Fibroblast of skin of abdomen (primary cell): ENCODE measurements around the gene MAEA.
"Not testable (repeated sequence)": the region's sequence is repeated elsewhere in the genome, so short reads cannot be mapped to it uniquely, and the experiment has no call there.

Source experiments
- DNase-seq: peaks from one replicate; pipeline ENCODE4 v3.0.0-alpha.2; 2013

MAEA gene

DNA sequence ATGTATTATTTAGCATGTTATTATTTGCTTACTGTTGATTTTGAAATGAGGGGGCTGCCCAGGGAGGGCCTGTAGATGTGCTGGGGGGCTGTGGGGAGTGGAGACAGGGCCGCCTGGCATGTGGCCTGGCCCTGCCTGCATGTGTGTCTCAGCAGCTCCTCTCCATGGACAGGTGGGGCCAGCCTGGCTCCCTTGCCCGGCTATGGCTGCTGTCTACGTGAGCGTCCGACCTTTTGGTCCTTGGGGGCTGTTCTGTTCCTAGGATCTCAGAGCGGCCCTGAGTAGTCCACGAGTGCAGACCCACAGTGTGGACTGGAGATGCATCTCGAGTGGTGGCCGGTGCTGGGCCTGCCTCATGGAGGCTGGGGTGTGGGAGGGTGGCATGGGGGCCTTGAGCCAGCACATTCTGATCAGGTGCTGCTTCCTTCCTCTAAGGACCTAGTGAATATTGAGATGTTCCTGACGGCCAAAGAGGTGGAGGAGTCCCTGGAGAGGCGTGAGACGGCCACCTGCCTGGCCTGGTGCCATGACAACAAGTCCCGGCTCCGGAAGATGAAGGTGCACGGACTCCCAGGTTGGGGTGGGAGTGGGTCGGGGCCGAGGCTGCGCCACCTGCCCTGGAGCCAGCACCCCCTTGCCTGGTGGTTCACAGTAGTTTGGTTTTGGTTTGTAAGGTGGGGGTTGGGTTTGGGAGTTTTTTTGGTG lies 32.4 kb downstream of the MAEA start:
- no peak for DNase-seq

DNA sequence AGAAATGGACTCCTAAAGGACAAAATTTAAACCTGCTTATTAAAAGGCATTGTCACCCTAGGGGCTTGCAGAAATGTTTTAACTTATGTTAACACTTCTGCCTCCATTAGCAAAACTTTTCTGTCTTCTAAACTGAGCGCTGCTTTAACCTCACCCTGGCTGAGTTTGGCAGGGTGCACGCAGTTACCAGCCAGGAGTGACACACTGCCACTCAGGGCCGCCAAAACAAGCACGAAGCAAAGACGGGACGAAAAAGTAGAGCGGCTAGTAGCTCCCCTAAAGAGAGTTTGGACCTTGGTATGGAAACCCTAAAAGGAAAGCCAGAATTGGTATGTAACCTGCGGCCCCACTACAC lies 33.6 kb downstream of the MAEA start:
- DNase-seq, result no peak

DNA sequence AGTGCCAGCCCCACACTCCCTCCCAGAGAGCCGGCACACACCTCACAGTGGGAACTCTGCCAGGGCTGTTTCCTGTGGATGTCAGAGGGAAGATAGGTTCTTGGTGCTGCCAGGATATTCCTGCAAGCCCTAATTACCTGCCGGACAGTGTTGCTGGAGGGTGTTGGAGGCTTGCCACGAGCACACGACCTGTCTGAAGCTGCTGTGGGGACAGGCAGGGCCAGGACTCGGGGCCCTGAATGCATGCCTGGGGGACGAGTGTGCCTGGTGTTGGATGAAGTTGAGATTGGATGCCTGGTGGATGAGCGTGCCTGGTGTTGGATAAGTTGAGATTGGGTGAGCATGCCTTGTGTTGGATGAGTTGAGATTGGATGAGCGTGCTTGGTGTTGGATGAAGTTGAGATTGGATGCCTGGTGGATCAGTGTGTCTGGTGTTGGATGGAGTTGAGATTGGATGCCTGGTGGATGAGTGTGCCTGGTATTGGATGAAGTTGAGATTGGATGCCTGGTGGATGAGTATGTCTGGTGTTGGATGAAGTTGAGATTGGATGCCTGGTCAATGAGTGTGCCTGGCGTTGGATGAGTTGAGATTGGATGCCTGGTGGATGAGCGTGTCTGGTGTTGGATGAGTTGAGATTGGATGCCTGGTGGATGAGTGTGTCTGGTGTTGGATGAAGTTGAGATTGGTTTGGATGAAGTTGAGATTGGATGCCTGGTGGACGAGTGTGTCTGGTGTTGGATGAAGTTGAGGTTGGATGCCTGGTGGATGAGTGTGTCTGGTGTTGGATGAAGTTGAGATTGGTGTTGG lies 34.1 kb downstream of the MAEA start:
- peak; percentile 80 for DNase-seq

DNA sequence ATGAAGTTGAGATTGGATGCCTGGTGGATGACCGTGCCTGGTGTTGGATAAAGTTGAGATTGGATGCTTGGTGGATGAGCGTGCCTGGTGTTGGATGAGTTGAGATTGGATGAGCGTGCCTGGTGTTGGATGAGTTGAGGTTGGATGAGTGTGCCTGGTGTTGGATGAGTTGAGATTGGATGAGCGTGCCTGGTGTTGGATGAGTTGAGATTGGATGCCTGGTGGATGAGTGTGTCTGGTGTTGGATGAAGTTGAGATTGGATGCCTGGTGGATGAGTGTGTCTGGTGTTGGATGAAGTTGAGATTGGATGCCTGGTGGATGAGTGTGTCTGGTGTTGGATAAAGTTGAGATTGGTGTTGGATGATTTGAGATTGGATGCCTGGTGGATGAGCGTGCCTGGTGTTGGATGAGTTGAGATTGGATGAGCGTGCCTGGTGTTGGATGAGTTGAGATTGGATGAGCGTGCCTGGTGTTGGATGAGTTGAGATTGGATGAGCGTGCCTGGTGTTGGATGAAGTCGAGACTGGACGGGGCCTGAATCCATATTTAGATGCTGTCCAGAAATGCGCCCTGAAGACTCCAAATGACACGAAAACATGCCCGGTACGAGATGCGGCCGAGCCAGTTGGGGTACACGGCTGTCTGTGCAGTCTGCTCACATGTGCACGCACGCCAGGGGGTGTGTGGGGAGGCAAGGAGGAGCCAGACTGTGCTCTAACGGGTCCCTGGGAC lies 34.9 kb downstream of the MAEA start:
- DNase-seq, result peak; percentile 27

DNA sequence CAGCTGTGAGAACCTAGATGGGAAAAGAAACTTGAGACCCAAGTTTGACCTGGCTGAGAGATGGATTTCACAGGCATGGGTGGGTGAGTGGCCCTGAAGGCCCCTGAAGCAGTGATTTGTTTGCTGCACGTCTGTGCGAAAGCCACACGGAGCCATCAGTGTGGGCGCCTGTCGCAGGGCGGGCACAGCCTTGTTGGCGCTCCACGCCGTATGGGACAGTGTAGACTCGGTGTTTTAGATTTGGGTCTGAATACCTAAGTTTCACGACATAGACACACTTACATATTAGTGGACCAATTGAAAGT lies 35.4 kb downstream of the MAEA start:
- no peak for DNase-seq

DNA sequence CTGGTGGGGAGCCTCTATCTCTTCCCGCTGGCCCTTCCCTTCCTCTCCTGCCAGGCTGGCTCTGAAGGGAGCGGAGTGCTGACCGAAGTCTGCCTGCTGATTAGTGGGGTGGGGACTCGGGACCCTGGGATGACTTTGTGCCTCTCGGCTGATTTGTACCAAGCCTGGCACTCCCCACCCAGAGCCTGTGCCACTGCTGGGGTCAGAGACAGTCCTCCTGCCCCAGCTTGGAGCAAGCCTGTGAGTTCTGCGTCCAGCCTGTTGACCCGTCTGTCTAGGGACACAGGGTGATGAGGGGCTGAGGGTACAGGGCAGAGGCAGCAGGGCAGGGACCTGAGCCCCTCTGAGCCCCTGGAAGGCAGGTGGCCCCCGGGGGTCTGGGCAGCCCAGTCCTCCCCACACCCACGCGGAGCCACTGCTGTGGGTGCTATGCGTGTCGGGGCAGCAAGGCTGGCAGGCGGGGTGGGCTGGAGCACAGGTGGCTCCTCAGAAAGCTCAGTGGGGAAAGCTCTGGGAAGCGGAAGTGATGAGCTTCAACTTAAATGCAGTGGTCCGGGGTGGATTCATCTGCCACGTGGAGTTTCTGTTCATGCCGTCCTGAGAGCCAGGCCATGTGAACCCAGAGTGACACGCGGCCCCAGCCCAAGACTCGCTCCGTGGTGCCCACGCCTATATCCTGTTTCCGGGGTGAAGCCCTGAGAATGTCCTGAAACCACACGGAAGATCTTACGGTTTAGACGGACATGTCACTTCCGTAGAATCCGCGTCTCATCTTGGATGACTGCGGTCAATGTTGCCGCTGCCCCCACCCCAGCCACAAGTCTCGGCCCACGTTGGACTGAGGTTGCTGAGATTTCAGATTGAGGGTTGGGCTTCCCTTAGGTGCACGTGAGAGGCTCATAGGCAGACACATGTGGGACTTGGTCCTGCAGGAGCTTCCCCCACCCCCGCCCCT lies 36.3 kb downstream of the MAEA start:
- no peak for DNase-seq

DNA sequence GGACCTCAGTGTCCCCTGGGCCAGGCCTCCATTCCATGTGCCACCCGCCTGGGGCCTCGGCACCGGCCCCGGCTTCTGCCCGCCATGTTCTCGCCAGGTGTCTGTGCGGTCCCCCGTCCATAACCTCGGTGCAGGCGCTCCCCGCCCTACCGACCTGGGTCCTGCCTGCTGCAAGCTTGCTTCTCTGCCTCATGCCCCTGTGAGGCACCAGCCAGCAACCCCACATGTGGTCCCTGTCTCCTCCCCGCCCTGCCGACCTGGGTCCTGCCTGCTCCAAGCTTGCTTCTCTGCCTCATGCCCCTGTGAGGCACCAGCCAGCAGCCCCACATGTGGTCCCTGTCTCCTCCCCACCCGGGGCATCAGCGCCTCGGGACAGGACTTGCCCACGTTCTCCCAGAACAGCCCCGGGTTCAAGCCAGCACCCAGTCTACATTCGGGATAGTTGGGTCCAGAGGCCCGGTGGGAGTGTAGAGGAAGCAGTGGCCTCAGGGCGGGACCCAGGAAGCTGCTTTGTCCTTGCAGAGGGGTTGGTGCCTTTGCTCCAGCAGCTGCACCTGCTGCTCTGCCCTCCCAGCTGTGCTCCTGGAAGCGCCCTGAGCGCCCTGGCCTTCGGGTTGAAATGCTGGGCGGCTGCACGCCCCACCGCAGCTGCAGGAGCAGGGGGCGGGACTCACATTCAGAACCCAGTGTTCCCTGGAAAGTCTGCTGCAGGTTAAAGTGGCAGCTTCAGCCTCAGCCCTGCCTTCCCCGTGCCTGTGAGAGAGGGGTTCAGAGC lies 37.2 kb downstream of the MAEA start:
- no peak for DNase-seq

DNA sequence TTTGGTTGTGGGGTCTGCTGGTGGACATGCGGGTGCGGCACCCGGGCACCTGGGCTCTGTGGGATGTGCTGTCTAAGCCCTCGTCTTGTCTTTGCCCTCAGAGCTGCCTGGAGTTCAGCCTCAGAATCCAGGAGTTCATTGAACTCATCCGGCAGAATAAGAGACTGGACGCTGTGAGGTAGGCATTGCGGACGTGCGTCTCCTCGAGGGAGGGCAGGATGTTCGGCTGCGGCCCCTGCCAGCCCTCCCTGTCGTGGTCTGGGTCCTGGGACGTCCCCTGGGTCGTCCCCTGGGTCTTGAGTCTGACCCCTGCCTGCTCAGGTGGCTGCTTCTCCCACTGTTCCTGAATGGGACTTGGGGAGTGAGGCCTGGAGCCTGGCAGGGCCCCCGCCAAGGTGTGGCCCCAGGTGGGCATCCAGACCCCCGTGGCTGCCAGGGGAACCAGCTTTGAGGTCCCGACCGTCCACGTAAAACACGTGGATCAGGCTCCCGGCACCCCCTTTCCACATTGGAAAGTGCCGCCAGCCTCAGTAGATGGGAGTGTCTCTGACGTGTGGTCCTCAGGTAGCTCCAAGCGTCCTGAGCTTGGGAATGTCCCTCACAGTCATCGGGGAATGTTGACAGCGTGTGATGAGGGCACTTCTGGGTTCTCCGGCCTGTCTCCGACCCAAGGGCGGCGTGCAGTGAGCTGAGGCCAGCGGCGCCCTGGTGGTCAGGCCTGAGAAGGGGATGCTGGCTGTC lies 38.0 kb downstream of the MAEA start:
- DNase-seq, result no peak

DNA sequence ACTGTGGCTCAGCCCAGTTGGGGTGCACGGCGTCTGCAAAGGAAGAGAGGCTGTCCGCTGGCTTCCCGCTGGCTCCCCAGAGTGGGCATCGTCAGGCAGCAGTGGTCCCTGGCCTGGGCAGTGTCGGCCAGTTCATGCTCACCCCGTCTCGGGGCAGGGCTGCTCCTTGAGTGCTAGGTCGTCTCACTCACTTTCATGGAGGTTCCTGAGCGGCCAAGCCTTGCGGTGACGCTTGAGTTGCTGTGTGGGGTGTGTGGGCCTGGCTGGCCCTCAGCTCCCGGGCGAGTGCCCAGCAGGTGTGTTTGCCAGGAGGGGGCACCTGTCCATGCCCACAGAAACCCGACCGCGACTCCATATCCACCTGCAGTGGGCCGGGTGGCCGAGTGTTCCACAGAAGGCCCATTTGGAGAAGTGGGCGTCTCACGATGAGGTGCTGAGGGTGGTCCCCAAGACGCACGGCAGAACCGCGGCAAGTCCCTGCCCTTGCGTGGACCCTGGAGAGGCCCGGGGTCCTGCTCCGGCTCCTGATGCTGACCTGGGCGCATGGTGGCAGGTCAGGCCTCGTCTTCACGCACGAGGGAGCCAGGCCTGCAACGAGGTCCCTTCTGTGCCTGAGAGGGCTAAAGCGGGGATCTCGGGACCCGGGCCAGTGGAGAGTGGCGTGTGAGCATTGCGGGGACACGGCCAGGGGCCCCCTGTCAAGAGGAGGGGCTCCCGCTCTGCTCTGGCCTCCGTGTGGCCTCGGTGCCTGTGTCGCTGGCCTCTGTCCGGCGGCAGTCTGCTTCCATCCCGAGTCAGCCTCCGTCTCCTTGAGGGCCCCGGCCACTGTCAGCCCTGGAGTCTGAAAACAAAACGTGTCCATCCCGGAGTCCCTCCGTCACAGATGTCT lies 38.8 kb downstream of the MAEA start:
- no peak for DNase-seq

DNA sequence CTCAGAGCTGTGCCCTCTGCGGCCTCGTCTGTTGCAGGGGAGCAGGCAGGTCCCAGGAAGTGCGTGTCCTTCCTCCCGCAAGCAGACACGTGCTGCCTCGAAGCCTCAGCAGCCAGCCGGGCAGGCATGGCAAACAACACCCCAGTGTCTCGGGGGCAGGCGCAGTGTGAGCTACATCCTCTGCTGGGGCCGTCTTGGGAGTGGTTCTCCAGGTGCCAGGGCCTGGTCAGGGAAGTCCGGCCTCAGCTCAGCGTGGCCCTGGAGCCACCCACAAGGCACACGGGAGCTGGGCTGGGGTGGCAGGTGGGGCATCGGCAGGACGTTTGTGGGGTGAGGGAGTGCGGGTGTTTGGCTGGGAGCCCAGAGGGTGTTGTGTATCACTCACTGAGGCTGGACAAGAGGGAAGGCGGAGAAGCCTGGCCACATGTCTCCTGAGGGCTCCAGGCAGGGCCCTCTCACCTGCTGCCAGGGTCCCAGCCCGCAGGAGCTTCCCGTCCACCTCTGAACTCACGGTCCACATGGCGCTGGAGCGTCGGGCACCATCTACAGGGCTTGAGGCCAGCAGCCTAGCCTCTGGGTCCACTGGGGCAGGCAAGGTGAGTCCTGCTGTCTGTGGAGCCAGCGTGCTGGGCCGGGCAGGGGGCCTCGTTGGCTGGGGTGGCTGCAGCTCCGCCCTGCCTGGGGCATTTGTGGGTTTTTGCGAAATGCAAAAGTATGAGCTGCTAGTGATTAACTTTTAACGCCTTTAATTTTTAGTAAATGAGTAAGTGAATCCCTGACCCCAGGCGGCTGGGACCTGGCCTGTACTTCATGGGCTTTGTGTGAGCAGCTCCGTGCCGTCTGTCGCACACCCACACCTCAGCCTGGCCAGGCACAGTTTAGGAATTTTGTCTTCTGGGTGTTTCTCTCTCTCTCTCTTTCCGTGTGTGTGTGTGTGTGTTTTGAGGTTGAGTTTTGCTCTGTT lies 40.0 kb downstream of the MAEA start:
- no peak for DNase-seq

DNA sequence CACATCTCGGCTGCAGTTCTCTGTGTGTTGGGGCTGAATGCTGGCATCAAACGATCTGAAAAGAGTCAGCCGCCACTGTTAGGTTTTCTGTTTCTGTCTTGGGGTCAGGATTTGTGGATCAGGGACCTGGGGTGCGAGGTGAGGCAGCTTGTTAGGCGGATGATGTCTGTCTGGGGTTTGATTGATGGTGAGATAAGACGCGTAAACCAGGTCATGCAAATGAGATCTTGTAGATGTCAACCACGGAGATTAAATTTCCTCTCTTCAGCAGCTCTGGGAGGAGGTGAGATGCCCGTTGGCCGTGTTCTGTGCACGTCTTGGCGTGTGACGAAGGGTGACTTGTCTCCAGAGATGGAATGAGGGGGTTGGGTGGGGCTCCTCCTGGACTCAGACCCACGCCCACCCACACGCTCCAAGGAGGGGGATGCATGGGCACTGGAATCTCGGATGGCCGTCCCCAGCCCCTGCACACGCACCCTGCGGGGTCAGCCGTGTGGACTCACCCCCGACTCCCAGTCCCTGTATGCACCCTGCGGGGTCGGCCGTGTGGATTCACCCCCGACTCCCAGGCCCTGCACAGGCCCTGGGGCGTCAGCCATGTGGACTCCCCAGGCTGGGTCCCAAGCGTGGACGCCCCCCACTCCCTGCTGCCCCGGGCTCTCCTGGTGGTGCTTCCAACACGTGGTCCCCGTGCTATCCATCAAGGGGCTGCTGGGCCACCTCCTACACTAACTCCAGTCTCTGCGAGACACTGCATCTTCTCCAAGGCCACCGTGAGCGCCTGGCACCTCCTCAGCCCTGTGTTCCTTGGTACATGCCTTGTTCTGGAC lies 41.3 kb downstream of the MAEA start:
- no peak for DNase-seq

DNA sequence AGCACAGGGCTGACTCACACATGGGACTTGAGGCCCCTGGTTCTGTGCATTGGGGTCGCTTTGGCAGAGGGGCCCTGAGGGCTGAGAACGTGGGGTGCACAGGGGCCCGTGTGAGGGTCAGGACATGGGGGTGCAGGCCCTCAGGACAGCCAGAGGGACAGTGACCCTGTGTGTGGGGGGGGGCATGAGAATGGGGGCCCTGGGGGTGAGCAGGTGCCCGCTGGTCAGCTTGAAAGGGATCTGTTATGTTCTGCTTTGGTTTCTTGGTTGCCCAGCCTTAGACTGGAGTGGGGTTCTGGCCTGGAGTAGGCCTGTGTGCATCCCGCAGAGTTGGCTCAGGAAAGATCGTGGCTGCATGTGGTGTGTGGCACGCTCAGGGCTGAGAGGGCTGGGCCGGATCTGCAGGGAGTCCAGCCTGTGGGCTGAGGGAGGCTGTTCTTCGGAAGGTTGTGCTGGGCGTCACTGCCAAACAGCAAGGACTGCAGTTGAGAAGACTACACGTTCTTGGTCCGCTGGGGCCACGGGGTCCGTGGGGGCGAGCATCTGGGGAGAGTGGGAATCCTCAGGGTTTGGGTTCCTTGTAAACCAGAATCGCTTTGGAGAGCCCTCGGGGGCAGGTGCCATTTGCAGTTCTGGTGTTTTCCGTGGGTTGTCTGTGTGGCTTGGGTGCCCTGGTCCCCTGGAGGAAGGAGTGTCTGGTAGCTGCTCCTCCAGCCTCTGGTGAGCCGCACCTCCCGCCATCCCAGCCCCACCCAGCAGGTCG lies 42.1 kb downstream of the MAEA start:
- no peak for DNase-seq

DNA sequence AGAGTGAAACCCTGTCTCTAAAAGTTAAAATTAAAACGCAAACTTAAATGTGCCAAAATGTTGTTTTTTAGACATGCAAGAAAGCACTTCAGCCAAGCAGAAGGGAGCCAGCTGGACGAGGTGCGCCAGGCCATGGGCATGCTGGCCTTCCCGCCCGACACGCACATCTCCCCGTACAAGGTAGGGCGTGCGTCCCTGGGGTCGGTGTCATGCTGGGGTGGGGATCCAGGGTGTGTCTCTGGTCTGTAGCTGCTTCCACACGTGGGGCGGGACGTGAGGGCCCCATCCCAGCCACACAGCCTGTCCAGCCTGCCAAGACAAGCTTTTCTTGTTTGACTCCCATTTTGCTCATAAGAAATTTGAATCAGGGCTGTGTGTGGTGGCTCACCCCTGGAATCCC lies 43.0 kb downstream of the MAEA start:
- DNase-seq, result no peak

DNA sequence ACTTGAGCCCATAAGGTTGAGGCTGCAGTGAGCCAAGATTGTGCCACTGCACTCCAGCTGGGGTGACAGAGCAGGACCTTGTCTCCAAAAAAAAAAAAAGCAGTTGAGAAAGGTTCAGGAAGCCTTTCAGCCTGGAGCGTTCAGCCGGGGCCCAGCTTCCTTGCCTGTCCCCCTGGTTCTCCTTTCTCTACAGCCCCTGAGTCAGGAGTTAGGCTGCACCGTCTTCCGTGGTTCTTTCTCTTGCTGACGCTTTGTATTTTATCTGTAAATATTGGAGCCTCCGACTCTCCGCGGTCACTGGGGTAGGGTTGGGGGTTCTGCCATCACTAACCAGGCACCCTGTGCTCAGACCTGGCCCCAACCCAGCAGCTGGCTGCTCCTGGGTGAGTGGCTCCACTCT lies 43.6 kb downstream of the MAEA start:
- no peak for DNase-seq

DNA sequence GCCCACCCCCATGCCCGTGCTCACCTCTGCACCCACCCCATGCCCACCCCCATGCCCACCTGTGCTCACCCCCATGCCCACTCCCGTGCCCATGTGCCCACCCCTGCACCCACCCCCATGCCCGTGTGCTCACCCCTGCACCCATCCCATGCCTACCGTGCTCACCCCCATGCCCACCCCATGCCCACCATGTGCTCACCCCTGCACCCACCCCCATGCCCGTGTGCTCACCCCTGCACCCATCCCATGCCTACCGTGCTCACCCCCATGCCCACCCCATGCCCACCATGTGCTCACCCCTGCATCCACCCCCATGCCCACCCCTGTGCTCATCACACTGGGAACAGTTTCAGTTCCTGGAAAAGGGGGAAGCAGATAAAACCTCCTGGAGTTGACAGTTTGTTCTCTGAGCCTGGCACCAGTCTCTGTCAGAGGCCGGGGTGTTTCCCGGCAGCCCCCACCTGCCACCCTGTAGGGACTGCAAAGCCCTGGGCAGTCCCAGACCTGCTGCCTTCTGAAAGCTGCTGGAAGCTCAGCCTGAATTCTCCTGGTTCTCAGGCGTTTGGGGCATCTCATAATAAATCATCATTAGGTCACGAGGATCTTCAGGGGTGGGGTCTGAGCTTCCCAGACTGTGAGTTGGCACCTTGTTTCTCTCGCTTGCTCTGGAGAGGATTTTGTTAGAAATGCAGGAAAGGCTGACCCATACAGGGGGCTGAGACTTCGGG lies 44.3 kb downstream of the MAEA start:
- not testable (repeated sequence) for DNase-seq

DNA sequence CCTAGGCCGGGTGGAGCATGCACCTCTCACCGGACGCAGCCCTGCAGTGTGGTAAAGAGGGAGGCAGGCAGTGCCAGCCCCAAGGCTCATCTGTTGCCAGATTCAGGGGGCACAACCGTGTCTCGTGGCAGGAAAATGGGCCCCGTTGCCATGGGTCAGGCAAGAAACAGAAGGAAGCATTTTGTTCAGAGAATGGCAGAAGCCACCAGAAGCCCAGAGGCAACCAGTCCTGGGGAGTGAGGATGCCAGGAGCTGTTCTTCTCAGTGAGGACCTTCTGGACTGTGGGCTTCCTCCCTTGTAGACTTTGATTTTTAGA lies 44.8 kb downstream of the MAEA start:
- no peak for DNase-seq
